ENCODE data around the gene DENND4B.

DENND4B gene

DNA sequence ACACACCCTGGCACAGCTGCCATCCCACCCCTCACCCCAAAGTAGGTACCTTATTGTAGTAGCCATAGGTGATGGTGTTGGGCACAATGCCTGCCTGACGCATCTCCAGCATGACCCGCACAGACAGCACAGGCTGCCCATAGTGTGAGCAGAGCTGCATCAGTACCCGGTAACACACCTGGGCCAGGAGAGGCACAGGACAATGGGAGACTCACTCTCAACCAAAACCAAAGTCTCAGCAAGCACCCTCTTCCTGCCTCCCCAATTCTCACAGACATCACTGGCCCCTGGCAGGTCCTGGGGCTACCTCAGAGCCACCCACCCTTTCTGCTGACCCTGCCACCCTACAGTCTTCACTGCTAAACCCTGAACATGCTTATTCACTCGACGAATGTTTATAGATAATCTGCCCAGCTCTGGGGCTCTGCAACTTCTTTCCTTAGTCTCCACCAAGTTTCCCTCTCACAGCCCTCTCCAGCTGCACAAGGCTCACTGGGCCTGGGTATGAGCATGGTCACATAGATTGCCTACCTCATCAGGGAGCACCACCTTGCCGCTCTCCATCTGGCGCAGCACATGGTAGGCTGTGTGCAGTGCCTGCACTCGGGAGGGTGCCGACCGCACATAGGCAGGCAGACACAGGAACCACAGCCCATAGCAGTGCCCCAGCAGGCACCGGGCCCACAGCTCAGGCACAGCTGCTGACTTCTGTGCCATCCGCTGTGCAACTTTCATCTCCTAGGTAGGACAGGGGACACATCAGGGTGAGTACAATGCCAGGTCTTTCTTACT, 10.3 kb downstream of the DENND4B start:
- Histone ChIP-seq H3K9me3 (ENCODE audit: severe bottlenecking) (no peaks in the 10 kb centered on the region), H3K27ac (no peak overlapping the region), H3K4me3 (ENCODE audit: low read depth, low read length) (no peak overlapping the region), H3K36me3 (peaks cover 97% of the 10 kb centered on the region), H3K27me3 (ENCODE audit: insufficient read depth, low read depth, severe bottlenecking) (no peaks in the 10 kb centered on the region)
- DNase-seq: no peak
- TF ChIP-seq, protein P1, sequence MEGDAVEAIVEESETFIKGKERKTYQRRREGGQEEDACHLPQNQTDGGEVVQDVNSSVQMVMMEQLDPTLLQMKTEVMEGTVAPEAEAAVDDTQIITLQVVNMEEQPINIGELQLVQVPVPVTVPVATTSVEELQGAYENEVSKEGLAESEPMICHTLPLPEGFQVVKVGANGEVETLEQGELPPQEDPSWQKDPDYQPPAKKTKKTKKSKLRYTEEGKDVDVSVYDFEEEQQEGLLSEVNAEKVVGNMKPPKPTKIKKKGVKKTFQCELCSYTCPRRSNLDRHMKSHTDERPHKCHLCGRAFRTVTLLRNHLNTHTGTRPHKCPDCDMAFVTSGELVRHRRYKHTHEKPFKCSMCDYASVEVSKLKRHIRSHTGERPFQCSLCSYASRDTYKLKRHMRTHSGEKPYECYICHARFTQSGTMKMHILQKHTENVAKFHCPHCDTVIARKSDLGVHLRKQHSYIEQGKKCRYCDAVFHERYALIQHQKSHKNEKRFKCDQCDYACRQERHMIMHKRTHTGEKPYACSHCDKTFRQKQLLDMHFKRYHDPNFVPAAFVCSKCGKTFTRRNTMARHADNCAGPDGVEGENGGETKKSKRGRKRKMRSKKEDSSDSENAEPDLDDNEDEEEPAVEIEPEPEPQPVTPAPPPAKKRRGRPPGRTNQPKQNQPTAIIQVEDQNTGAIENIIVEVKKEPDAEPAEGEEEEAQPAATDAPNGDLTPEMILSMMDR (IDR thresholded peaks at IDR 0.05; ENCODE audit: low read depth, low read length): no peak

DNA sequence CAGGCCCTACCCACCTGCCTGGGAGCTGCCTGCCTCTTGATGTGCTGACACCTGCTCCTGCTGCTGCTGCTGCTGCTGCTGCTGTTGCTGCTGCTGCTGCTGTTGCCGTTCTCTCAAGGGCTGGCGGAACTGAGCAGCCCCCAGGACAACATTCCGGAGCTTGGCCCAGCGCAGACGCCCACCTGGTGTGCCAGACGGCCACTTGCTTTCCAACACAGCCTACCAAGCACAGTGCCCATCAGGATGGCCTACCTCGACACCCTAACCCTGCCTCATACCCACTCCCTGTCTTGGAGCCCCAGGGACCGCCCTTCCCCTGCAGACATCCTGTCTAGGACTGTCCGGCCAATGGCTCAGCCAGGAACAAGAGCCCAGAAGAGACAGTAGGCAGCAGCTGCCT, 11.8 kb downstream of the DENND4B start:
- Histone ChIP-seq H3K27ac (no peak overlapping the region), H3K36me3 (peaks cover 97% of the 10 kb centered on the region), H3K9me3 (ENCODE audit: severe bottlenecking) (no peaks in the 10 kb centered on the region), H3K4me3 (ENCODE audit: low read depth, low read length) (no peak overlapping the region), H3K27me3 (ENCODE audit: insufficient read depth, low read depth, severe bottlenecking) (no peaks in the 10 kb centered on the region)
- TF ChIP-seq, protein P1 (IDR thresholded peaks at IDR 0.05; ENCODE audit: low read depth, low read length): no peak
- DNase-seq: no peak

DNA sequence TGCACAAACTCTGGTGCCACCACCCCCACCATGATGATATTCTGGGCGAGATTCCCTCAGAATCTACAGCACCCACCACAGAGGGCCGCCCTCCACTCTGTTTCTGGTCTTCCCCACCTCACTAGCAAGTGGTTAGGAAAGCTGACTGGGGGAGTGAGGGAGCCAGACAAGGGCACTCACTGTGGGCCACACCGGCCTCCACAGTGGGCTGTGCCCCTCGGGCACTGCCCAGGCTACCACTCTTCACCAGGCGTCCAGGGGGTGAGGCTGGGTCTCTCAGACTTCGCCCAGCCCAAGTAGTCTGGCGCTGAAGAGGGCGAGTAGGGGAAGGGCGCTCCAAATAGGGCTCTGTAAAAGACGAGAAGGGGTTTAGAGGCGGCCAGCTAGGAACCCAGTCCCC, 12.6 kb downstream of the DENND4B start:
- no peak for DNase-seq
- TF ChIP-seq, protein P1 (IDR thresholded peaks at IDR 0.05; ENCODE audit: low read depth, low read length): no peak
- H3K27ac ChIP-seq: no peak overlapping the region
- H3K27me3 ChIP-seq (ENCODE audit: insufficient read depth, low read depth, severe bottlenecking): no peaks in the 10 kb centered on the region
- H3K4me3 ChIP-seq (ENCODE audit: low read depth, low read length): no peak overlapping the region
- H3K36me3 ChIP-seq: peaks cover 97% of the 10 kb centered on the region
- no peaks in the 10 kb centered on the region for H3K9me3 ChIP-seq (ENCODE audit: severe bottlenecking)

DNA sequence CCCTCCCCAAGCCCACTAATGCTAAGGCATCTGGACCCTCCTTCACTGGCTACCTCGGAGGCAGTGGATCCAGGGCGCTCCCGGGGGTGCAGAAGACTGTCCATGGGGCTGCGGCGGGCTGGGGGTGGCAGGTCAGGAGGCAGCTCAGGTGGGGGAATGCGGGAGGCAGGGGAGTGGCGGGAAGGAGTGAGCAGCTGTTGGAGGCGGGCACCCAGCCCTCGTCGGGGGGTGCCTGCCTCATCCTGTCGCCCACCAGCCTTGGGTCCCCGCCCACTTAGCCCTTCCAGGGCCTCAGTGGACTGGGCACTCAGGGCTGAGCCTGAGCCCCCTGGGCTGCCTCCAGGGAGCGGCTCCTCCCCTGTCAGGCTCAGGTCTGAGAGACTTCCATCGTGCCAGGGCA, 13.1 kb downstream of the DENND4B start:
- Histone ChIP-seq H3K36me3 (peaks cover 94% of the 10 kb centered on the region), H3K4me3 (ENCODE audit: low read depth, low read length) (no peak overlapping the region), H3K27ac (no peak overlapping the region), H3K27me3 (ENCODE audit: insufficient read depth, low read depth, severe bottlenecking) (no peaks in the 10 kb centered on the region), H3K9me3 (ENCODE audit: severe bottlenecking) (no peaks in the 10 kb centered on the region)
- TF ChIP-seq, protein P1 (IDR thresholded peaks at IDR 0.05; ENCODE audit: low read depth, low read length): no peak
- no peak for DNase-seq

DNA sequence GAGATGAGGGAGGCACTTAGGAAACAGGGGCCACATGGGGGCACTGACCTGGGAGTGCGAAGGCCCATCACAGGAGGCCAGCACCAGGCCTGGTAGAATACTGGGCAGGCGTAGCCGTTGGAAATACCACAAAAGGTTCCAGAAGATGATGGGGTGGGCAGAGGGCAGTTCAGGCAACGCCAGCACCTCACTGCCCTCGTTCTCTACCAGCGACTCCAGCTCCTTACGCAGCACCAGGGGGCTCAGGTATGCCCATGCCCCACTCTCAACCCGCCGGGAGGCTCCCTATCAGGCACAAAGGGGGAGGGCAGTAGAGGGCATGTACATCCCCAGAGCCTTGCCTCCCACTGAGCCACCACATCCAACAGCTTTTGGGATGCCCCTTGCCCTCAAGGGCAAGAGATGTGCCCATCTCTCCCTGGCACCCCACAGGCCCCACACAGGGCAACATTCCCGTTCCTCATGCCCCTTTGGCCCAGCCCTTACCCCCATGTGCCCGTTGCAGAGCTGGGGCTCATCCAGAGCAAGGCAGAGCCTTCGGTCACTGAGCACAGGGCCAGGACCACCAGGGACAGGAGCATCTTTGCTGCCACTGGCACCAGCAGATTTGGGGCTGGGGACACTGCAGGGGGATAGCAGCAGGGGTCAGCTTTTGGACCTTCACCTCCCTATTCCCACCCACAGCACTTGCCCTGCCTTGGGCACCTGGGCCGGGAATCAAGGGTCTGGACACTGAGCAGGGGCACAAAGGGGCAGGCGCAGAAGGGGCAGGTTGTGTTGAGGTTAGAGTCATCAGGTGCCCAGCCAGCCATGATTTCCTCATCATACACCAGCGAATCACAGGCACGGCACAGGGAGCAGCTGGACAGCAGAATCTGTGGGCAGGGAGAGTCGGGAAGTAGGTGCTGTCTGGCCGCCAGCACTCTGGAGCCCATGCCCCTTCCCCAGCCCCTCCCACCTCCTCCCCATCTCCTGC, 14.1 kb downstream of the DENND4B start:
- TF ChIP-seq, protein P1 (IDR thresholded peaks at IDR 0.05; ENCODE audit: low read depth, low read length): no peak
- Histone ChIP-seq H3K4me3 (ENCODE audit: low read depth, low read length) (no peak overlapping the region), H3K9me3 (ENCODE audit: severe bottlenecking) (no peaks in the 10 kb centered on the region), H3K36me3 (peaks cover 84% of the 10 kb centered on the region), H3K27ac (no peak overlapping the region), H3K27me3 (ENCODE audit: insufficient read depth, low read depth, severe bottlenecking) (no peaks in the 10 kb centered on the region)
- DNase-seq: no peak
